Right cardiac atrium (tissue), 5 donors: Measurements from ENCODE around the gene EHHADH. TPM values are rescaled to one million over a fixed set of nuclear protein-coding genes. Genes with fewer than 3 reads are reported as not detected.
A peak's percentile ranks its signal among the peaks of the same experiment; 100 is the strongest.
"Not testable (repeated sequence)": the region's sequence is repeated elsewhere in the genome, so short reads cannot be mapped to it uniquely, and the experiment has no call there.

ENCODE experiments used
- ATAC-seq, 2 donors: fragments of 200-7000 bp; cut with Tn5 transposase; one replicate each; pipeline versions ENCODE4 v1.8.0 to v1.9.1; 2020; ENCODE audit warnings: moderate library complexity in 2 of 2, mild to moderate bottlenecking in 1 of 2
- DNase-seq, 3 donors: peaks; one replicate each; pipeline ENCODE4 v3.0.0-alpha.2; 2020
- H3K27ac ChIP-seq: one replicate; pipeline ENCODE4 v1.5.1; 2013; ENCODE audit warnings: mild to moderate bottlenecking, low read length, control low read depth, moderate library complexity
- H3K27me3 ChIP-seq: one replicate; pipeline ENCODE4 v1.6.1; 2013; ENCODE audit not compliant: control insufficient read depth, insufficient read depth
- H3K4me1 ChIP-seq: one replicate; pipeline ENCODE4 v1.6.1; 2013; ENCODE audit warnings: low read length; ENCODE audit not compliant: control insufficient read depth, insufficient read depth
- H3K4me3 ChIP-seq: one replicate; pipeline ENCODE4 v1.5.1; 2013; ENCODE audit warnings: low read length, control low read depth
- H3K9me3 ChIP-seq: one replicate; pipeline ENCODE4 v1.6.1; 2013; ENCODE audit warnings: low read length; ENCODE audit not compliant: control insufficient read depth
- WGBS: extraction: QIAGEN DNeasy Blood & Tissue Kit; methylation state at CpG from one replicate; pipeline ENCODE4 v1.1.7; 2013; 5-methylcytosine and 5-hydroxymethylcytosine counted together
- intact Hi-C, 4 donors: fragments of 100-400 bp; cut with DNase I; formaldehyde crosslinking; loops; one replicate each; pipeline versions ENCODE4 v1.11.0 to v1.14.0; 2022 to 2023
- polyA plus RNA-seq: library from polyadenylated mRNA; stranded (reverse); fragments of 200-250 nt; gene quantifications from one replicate; pipeline ENCODE4 v1.2.3, GENCODE V29; 2013
- total RNA-seq, 4 donors: library from RNA; stranded (reverse); fragmentation: NEBNext Ultra II Directional; extraction: Animal tissue kit (Norgen Biotek cat#: 25700); gene quantifications; one replicate each; pipeline ENCODE4 v1.2.1, GENCODE V29; 2021
- donor health status: healthy with polysubstance abuse.
- donor health status: DM: no; HTN: yes; CAD: no.
- donor health status: DM: no; HTN: no; CAD: no.
- donor health status: DM: no; HTN: yes; CAD: no; lungs with severe emphysema.
- donor health status: DM: yes; HTN: yes; CAD: no.

EHHADH gene
- total and polyA plus RNA-seq, 5 donors = 5.9 to 14.4 (median 13.9) TPM

- DNase-seq = no peak
- no peaks in the 10 kb centered on the region for H3K27me3 ChIP-seq
- 88% methylated on average over 4 of the region's 4 CpGs for WGBS
- no peak overlapping the region for H3K27ac ChIP-seq
- no peak for ATAC-seq
- H3K4me3 ChIP-seq = no peak overlapping the region
- no peaks in the 10 kb centered on the region for H3K9me3 ChIP-seq
- H3K4me1 ChIP-seq = no peaks in the 10 kb centered on the region
- intact Hi-C loops = no loop called here
Measured at GRCh38 chr3:185276415-185276814, 22.6 kb upstream of the EHHADH start.

DNA sequence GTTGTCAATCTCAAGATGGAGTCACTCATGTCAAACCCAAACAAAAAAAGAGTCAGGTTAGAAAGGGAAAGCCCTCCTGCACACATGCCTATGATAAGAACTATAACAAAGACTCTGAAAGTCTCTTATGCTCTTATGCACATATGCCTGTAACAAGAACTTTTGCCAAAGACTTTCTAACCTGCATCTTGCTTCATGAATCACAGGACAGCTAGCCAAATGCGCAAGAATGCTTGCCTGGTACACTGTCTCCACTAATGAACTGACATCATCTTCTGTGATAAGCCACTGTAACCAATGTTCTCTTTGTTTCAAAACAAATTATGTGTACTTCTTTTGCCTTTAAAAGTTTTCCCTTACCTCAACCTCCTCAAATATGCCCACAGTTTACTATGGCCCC is 18.2 kb upstream of the EHHADH start:
- ATAC-seq = no peak
- Histone ChIP-seq H3K27me3 (no peaks in the 10 kb centered on the region), H3K9me3 (no peaks in the 10 kb centered on the region), H3K4me3 (no peak overlapping the region), H3K27ac (no peak overlapping the region), H3K4me1 (no peaks in the 10 kb centered on the region)
- no peak for DNase-seq
- WGBS = 93% methylated on average over 1 of the region's 1 CpG
- intact Hi-C loops = no loop called here

- no peak overlapping the region for H3K27ac ChIP-seq
- intact Hi-C loops = no loop called here
- DNase-seq (no peak), ATAC-seq (no peak)
- no peaks in the 10 kb centered on the region for H3K4me1 ChIP-seq
- no peak overlapping the region for H3K4me3 ChIP-seq
- 80% methylated on average over 4 of the region's 4 CpGs for WGBS
- H3K27me3 ChIP-seq = no peaks in the 10 kb centered on the region
- no peaks in the 10 kb centered on the region for H3K9me3 ChIP-seq
Measured at GRCh38 chr3:185270956-185271332, 17.1 kb upstream of the EHHADH start.

DNA sequence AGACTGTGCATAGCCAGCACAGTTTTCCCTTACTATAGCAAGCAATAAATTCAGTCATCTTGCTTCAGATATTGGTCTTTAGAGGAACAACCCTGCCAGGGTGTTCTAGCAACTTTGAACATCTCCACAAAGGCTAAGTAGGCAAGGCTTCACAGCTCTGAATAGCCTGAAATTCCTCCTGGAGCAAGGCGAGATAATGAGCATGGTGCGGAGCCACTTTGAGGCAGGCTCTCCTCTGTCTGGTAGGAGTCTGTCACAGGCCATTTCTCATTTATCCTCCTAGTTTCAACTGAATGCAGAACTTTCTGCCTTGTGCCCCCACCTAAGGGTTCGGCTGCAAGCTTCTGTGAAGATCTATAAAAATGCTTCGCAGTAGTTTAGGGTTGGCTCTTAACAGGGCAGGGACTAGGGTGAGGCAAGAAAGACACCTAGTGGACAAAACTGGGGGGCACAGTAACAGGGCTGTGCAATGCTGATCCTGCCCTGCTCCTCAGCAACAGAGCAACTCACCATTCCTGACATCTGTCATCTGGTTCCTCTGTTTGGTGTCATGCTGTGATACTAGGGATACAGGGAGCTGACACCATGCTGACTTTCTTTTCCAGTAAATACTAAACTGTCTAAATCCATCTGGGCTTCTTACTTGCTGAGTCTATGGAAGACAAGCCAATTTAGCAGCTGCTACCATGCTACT is 16.6 kb upstream of the EHHADH start:
- no peaks in the 10 kb centered on the region for H3K27me3 ChIP-seq
- DNase-seq (no peak), ATAC-seq (peak; percentile 58 to 65)
- intact Hi-C loops = no loop called here
- H3K4me1 ChIP-seq = no peaks in the 10 kb centered on the region
- no peaks in the 10 kb centered on the region for H3K9me3 ChIP-seq
- H3K27ac ChIP-seq = no peak overlapping the region
- H3K4me3 ChIP-seq = no peak overlapping the region
- 39% methylated on average over 4 of the region's 4 CpGs for WGBS

DNA sequence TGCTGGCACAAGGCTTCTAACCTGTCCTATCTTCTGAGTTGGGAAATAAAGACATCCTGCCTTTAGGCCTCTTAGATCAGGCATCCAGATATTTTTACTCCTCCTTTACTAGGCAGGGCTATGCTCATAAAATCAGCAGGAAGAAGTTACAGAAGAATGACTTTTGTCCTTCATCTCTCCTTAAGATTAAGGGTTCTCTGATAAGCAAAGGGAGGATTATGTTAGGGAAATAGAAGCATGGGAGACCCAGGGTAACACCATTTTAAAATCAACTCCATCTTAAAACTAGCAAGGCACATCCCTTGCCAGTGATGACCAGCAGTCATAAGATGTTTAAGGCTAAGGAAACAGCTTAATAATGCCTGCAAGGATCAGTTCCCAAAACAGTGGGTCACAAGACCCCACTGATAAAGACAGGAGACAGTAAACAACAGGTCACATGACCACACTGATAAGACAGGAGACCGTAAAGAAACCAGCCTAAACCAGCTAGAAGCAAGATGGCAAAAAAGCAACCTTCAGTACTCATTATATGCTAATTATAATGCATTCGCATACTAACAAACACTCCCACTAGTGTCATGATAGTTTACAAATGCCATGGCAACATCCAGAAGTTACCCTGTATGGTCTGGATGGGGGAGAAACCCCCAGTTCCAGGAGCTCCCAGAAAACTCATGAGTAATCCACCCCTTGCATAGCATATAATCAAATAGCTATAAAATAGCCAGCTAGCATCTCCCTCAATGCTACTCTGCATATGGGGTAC is 14.5 kb upstream of the EHHADH start:
- H3K27me3 ChIP-seq = no peaks in the 10 kb centered on the region
- H3K27ac ChIP-seq = no peak overlapping the region
- H3K4me1 ChIP-seq = no peaks in the 10 kb centered on the region
- ATAC-seq (no peak), DNase-seq (no peak)
- no peaks in the 10 kb centered on the region for H3K9me3 ChIP-seq
- intact Hi-C loops = no loop called here
- WGBS = 57% methylated on average over 2 of the region's 2 CpGs
- no peak overlapping the region for H3K4me3 ChIP-seq

GRCh38 chr3:185267193-185267592 is 13.3 kb upstream of the EHHADH start:
- Histone ChIP-seq H3K27me3 (no peaks in the 10 kb centered on the region), H3K9me3 (no peaks in the 10 kb centered on the region), H3K4me3 (no peak overlapping the region), H3K4me1 (no peaks in the 10 kb centered on the region), H3K27ac (no peak overlapping the region)
- no peak for ATAC-seq
- WGBS = 93% methylated on average over 3 of the region's 3 CpGs
- intact Hi-C loops = no loop called here
- no peak for DNase-seq

DNA sequence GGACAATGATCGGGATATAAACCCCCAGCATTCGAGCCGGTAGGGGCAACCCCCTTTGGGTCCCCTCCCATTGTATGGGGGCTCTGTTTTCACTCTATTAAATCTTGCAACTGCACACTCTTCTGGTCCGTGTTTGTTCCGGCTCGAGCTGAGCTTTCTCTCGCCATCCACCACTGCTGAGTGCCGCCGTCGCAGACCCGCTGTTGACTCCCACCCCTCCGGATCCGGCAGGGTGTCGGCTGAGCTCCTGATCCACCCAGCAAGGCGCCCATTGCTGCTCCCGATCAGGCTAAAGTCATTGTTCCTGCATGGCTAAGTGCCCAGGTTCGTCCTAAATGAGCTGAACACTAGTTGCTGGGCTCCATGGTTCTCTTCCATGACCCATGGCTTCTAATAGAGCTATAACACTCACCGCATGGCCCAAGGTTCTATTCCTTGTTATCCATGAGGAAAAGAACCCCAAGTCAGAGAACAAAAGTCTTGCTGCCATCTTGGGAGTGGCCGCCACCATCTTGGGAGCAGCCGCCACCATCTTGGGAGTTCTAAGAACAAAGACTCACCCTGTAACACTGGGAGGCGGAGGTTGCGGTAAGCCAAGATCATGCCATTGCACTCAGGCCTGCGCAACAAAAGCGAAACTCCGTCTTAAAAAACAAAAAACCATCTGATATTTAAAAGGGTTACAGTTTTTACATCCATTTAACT is 11.2 kb upstream of the EHHADH start:
- ATAC-seq (no peak), DNase-seq (no peak)
- intact Hi-C loops = no loop called here
- Histone ChIP-seq H3K4me1 (no peaks in the 10 kb centered on the region), H3K4me3 (no peak overlapping the region), H3K27ac (no peak overlapping the region), H3K9me3 (no peaks in the 10 kb centered on the region), H3K27me3 (no peaks in the 10 kb centered on the region)
- 95% methylated on average over 25 of the region's 25 CpGs for WGBS

DNA sequence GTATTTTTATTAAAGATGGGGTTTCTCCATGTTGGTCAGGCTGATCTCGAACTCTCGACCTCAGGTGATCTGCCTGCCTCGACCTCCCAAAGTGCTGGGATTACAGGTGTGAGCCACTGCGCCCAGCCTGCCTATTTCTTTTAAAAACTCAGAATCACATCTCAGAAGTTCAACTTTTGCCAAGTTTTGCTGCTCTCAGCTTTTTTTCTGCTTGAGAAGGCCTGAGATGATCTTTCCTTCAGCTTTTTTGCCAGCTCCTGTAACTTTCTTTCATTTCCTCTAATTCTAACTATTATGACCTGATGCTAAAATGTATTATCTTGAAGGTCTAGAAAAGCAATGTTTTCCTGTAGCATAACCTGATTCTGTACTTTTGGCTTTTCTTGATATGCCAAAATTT is 9.6 kb upstream of the EHHADH start:
- intact Hi-C loops = no loop called here
- DNase-seq (no peak), ATAC-seq (no peak)
- Histone ChIP-seq H3K27ac (no peak overlapping the region), H3K4me1 (no peaks in the 10 kb centered on the region), H3K4me3 (no peak overlapping the region), H3K9me3 (no peaks in the 10 kb centered on the region), H3K27me3 (no peaks in the 10 kb centered on the region)
- 91% methylated on average over 4 of the region's 4 CpGs for WGBS

- Histone ChIP-seq H3K27me3 (no peaks in the 10 kb centered on the region), H3K4me3 (no peak overlapping the region), H3K27ac (no peak overlapping the region), H3K9me3 (no peaks in the 10 kb centered on the region), H3K4me1 (no peaks in the 10 kb centered on the region)
- intact Hi-C loops = no loop called here
- DNase-seq = no peak
- ATAC-seq = no peak
- WGBS = 100% methylated on average over 1 of the region's 1 CpG
Measured at GRCh38 chr3:185257334-185257733, 3.5 kb upstream of the EHHADH start.

GRCh38 chr3:185254799-185255198 is 950 bp upstream of the EHHADH start:
- intact Hi-C loops = no loop called here
- Histone ChIP-seq H3K4me1 (no peaks in the 10 kb centered on the region), H3K4me3 (no peak overlapping the region), H3K27me3 (no peaks in the 10 kb centered on the region), H3K27ac (no peak overlapping the region), H3K9me3 (no peaks in the 10 kb centered on the region)
- ATAC-seq (no peak), DNase-seq (no peak)
- WGBS = 98% methylated on average over 4 of the region's 4 CpGs

DNA sequence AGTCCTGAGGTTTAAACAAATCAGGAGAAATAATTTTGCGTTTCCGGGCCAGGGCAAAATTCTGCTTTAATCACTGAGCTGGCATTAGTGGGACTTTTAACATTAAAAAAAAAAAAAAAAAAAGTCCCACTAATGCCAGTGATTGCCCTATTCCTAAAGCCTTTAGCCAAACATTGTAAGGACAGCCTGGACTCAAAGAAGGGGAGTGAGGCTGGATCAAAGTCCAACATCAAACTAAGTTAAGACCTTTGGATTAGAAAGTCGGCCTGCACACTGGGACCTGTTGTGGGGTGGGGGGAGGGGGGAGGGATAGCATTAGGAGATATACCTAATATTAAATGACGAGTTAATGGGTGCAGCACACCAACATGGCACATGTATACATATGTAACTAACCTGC is 716 bp downstream of the EHHADH start:
- ATAC-seq, H3K9me3 ChIP-seq, intact Hi-C loops, H3K27me3 ChIP-seq, H3K4me1 ChIP-seq, DNase-seq, H3K27ac ChIP-seq: not testable (repeated sequence)
- H3K4me3 ChIP-seq = peak overlapping the region; percentile 82
- WGBS = 81% methylated on average over 4 of the region's 4 CpGs
